ENCODE results near the gene IGSF3.
"Not testable (repeated sequence)": the region's sequence is repeated elsewhere in the genome, so short reads cannot be mapped to it uniquely, and the experiment has no call there.

The IGSF3 gene

GRCh38 chr1:116595065-116595840 is 72.3 kb downstream of the IGSF3 start:
- not testable (repeated sequence) for DNase-seq

GRCh38 chr1:116593977-116594376 is 73.6 kb downstream of the IGSF3 start:
- not testable (repeated sequence) for DNase-seq

DNA sequence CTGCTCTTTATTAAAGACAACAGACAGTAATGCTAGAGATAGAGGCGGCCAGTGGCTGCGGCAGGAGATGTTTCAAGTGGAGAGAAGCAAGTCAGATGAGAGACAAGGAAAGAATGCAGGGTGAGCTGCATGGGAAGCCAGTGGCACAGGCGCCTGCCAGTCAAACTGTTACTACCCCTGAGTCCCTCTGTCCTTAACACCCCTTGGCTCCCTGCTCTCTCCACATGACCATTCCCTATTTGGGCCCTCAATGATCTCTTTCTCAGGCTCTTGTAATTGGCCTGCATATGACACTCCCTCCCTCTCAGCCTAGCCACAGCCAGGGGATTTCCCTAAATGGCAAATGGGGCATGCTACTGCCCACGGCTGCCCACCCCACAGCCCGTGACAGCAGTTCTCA is 74.1 kb downstream of the IGSF3 start:
- DNase-seq, result not testable (repeated sequence)

DNA sequence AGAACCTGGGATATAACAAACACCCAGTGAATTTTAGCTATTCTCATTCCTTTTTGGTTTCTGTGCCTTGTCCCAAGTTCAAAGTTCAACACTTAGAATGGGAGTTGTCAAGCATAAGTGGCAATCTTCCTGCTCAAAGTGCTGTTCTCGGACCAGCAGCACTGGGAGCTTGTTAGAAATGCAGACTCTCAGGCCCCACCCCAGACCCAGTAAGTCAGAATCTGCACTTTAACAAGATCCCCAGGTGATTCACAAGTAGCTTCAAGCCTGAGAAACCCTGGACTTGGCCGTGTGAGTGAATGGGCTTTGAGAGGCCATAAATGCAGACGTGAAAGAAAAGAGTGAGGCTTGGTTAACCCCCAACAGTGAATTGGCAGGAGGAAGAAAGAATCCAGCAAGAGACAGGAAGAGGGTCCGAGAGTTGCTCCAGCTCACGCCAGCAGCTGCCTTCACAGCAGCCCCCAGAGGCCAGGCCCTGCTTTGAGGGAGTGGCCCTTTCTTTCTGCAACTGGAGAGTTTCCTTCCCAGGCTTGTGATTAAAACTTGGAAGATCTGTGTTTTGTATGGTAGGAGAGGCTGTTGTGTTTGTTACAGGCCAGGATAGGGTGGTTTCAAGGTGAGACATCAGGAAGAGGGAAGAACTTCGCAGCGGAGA is 75.5 kb downstream of the IGSF3 start:
- DNase-seq, result not testable (repeated sequence)

- not testable (repeated sequence) for DNase-seq
Observed at GRCh38 chr1:116591006-116591950, 76.3 kb downstream of the IGSF3 start.

DNA sequence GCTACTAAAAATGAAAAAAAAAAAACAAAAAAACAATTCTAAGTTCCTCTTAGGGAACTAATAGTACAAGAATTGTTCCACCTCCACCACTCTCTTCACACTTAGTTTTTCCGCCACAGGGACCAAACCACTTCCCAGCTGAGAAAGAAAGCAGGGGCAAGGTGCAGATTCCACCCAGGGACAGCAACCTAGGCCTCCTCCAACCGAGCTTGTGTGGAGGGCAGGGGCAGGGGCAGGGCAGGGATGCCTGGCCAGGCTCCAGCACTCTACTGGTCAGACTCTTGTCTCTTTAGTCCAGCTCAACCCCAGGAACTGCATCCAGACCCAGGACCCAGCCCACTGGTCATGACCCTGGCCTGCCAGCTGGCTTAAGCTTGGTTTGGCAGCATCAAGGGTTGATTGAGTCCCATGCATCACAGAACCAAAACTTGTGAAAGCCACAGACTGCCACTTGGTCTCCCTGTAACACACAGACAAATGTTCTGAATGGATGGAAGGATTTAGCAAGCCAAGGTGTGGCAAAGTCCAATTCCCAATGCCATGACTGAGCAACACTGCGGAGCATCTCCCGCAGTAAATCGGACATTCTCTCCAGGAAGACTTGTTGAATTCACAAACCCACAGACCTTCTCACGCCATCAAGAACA is 77.1 kb downstream of the IGSF3 start:
- DNase-seq, result not testable (repeated sequence)

GRCh38 chr1:116589101-116589735 is 78.3 kb downstream of the IGSF3 start:
- not testable (repeated sequence) for DNase-seq

DNA sequence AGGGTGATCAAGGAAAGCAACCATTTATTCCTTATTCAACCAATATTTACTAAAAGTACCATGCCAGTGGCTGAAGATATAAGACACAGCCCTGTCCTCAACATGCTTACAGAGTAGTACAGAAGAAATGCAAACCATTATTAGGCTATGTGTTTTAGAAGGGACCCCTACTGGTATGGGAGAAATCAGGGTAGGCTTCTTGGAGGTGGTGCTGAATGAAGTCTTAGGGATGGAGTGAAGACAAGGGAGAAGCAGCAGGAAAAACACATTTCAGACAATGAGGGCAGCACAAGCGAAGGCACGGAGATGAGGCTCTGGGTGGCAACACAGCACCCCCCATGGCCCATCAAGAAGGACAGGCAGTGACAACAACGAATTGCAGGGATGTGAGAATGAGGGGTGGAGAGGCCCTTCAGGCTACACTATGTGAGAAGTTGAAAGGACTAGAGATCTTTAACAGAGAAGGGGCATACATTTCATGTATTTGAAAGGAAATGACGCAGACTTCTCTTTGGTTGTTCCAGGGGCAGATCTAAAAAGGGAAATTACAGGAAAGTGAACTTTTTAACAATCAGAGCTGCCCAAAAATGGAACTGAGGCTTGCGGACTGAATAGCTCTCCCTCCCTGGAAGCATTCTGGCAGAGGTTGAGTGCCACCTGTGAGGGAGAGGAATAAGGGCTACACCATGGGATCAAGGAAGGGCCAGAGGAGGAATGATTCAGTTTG is 79.9 kb downstream of the IGSF3 start:
- no peak for DNase-seq

- no peak for DNase-seq
Observed at GRCh38 chr1:116586741-116587143, 80.8 kb downstream of the IGSF3 start.

DNA sequence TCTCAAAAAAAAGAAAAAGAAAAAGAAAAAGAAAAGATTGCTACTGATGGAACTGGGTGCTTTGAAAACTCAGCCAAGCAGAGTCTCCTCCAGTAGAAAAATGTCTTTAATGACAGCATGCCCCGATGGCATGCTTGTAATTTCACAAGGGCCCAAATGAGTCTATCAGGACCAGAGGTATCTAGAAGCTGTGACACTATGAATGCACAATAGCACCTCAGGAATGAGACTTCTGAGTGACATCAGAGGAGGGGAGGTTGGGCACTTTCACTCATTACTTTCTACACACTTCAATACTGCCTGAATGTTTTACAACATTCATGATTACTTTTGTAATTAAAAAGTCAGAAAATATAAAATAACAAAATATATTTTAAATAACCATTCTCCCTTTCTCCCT is 81.6 kb downstream of the IGSF3 start:
- no peak for DNase-seq

DNA sequence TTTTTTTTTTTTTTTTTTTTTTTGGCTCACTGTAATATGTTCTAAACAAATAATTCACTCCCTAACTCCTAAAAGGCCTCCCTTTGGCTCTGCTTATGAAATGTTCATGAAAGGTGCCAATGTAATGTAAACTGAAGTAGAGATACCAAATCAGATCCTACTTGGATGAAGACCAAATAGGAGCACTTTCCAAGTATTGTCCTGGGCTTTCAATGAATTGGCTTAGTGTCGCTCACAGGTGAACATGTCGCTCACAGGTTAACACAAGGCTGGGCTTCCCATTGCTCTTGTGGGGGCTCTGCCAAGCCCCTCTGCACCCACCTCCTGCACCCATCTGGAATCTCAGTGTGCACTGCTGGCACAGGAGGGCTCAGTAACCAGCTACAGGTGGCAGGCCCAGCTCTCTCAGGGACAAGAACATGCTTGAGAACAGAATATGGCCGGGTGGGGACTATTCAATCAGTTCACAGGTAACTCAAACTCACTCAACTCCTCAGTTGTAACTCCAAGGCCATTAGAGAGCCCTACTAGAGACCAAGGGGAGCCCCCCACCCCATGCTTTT is 86.1 kb downstream of the IGSF3 start:
- no peak for DNase-seq

DNA sequence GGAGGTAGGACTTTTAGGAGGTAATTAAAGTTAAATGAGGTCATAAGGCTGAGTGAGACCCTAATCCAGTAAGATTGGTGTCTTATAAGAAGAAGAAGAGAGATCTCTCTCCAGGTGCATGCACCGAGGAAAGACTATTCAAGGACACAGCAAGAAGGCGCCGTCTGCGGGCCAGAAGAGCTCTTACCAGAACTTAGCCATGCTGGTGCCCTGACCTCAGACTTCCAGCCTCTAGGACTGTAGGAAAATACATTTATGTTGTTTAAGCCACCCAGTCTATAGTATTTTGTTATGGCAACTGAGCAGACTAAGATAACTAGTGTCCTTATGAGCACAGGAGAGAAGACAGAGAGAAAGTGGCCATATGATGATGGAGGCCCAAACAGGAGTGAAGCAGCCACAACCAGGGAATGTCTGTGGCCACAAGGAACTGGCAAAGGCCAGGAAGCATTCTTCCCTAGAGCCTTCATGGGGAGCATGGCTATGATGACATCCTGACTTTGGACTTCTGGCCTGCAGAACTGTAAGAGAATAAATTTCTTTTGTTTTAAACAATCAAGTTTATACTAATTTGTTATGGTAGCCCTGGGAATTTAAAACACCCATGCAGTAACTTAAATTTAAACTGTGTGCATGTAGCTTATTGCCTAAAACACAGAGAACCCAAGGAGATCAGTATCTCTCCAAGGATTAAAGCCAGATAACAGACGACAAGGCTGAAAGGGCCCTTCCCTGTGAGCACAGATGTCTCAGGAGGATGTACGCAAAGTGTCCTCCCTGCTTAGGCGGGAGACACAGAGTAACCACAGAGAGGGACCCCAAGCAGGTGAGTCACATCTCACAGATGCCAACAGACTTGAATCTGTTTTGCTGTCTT is 86.8 kb downstream of the IGSF3 start:
- DNase-seq, result no peak

DNA sequence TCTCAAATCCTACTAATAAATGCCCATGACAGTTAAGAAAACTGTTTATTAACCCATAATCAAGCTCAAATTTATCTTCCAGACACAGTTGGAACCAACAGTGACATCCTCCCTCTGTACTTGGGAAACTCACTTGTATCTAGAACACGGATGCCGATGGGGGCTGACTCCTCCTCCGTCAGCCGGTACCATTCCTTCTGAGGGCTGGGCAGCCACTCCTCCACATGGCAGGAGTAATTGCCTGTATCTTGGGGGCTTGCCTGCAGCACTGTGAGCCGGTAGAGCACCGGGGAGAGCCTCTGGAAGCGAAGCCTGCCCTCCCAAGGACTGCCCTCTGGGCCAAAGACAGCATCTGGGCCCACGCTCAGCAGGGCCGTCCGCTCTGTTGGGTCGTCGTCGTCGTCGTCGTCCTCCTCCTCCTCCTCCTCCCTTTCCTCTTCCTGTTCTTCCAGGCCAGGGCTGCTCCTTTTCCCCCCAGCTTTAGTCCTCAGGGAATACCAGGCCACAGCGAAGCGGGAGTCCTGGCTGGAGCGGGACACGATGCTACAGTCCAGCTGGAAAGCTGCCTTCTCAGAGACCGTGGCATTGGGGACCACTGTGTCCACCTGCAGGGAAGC is 88.2 kb downstream of the IGSF3 start:
- no peak for DNase-seq

GRCh38 chr1:116578581-116578980 is 89.0 kb downstream of the IGSF3 start:
- no peak for DNase-seq

GRCh38 chr1:116577759-116578314 is 89.7 kb downstream of the IGSF3 start:
- DNase-seq, result no peak

DNA sequence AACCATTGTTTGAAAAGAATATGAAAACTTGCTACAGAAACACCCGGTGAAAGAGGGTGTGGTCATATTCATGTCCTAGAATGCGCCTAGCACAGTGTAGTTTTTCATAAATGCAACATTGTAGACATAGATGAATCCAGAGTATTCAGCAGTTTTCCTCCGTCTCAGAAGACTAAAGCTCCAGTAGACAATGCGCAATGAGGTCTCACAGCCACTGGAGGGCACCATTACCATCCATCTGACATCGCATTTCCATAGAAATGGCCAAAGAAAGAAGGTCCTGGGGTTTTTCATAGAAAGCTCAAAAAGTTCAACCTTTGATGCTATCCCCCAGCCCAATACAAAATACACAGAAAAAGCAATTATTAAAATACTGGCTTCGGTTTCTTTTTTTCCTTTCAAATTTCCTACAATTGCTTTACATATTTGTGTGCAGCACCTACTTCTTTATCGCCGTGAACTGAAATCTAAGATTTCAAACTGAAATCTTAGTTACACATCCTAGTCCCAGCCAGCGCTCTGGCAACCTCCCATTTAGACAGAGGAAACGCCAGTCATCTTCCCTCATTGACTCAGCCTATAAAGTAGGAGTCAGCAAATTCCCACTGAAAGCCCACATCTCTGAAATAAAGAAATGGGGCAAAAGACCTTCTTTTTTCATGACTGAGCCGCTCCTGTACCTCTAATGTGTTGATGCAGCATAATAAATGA is 92.8 kb downstream of the IGSF3 start:
- peak; percentile 54 to 69 for DNase-seq

DNA sequence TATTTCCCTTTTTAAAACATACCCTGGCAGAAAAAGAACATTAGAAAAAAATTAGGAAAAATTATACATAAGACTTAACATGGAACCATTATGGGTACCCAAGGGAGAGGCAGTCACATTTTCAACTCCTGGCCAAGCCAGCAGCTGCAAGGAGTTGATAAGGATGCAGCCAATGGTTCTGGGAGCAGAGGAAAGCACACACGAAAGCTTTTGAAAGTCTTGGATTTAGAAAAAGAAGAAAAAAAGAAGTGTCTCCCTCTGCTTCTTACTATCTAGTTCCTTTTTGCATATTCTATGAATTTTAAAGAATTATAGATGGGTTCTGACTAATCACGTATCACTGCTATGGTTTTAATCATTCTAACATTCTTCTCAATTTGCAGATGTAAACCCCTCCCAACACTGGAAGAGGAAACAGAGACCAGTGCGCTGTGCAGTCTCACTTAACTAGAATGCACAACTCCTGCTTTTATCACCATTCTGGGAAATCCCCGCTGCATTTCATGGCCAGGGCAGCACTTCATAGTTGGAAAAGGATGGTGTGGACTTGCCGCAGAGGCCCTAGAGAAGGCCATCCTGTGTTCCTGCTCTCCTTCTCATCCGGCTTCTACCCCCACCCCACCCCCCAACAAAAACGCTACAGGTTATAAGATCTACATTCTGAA is 94.0 kb downstream of the IGSF3 start:
- no peak for DNase-seq
